ENCODE measurements around the gene PRKG1.

DNA sequence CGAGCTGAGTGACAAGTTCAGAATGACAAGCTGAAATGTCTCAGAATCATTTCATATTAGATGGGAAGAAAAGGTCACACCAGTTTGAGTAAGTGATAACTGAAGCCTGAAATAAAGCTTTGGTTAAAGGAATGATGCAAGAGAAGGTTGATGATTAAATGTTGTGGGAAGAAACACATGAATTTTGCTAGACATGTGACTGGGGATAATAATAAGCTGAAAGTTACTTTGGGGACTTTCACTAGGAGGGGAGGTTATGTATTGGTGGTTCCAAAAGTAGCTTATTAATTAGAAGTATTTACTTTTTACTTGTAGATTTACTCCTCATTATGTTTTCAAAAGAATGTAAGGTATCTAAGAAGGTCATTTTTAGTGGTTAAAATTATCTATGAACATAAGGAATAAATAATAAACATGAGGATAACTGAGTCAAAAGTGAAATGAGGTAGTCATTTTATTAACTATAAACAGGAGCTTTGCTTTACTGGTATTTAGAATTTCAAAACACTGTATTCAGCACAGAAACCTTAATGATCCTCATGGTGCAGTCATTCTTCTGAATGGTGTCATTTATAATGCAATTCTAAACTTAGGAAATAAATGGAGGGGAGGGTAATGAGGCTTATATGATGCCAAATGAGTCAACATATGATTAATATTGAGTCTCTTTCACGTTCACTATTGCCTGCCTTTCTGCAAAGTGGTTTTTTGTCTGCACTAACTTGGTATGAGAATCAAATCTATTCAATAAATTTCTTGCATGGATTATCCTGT lies 63.7 kb downstream of the PRKG1 start:
- TF ChIP-seq, protein P1, sequence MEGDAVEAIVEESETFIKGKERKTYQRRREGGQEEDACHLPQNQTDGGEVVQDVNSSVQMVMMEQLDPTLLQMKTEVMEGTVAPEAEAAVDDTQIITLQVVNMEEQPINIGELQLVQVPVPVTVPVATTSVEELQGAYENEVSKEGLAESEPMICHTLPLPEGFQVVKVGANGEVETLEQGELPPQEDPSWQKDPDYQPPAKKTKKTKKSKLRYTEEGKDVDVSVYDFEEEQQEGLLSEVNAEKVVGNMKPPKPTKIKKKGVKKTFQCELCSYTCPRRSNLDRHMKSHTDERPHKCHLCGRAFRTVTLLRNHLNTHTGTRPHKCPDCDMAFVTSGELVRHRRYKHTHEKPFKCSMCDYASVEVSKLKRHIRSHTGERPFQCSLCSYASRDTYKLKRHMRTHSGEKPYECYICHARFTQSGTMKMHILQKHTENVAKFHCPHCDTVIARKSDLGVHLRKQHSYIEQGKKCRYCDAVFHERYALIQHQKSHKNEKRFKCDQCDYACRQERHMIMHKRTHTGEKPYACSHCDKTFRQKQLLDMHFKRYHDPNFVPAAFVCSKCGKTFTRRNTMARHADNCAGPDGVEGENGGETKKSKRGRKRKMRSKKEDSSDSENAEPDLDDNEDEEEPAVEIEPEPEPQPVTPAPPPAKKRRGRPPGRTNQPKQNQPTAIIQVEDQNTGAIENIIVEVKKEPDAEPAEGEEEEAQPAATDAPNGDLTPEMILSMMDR (IDR thresholded peaks at IDR 0.05) = no peak
- no peak for TF ChIP-seq ZFX (IDR thresholded peaks at IDR 0.05; ENCODE audit: borderline replicate concordance)
